ENCODE results near the gene NAALADL2.

GRCh38 chr3:174955513-174956016 is 96.4 kb downstream of the NAALADL2 start:
- TF ChIP-seq CTCF (IDR thresholded peaks at IDR 0.05) (no peak), EP300 (IDR thresholded peaks at IDR 0.05) (no peak), POLR2A (IDR thresholded peaks at IDR 0.05; ENCODE audit: low read depth) (no peak)
